K562 (cell line): ENCODE results near the gene FXN. TPM values are rescaled to one million over a fixed set of nuclear protein-coding genes. Genes with fewer than 3 reads are reported as not detected.

Experiments
- ATAC-seq: fragments of 200-7000 bp; cut with Tn5 transposase; 3 replicates; pipeline ENCODE4 v1.9.1; 2020; ENCODE audit warnings: moderate library complexity
- BruUV-seq: library from RNA; stranded (reverse); fragments of 400-500 nt; replicated peaks from 2 replicates; lab custom pipeline; 2021; lab: Mats Ljungman, UMichigan
- CTCF ChIA-PET: fragments of 300-600 bp; formaldehyde crosslinking; extraction: SDS; loops from one replicate; lab custom pipeline; 2021; ENCODE audit warnings: low intra/inter-chr PET ratio; lab: Yijun Ruan, JAX
- POLR2A ChIA-PET: fragments of 300-600, 350-650 bp; sonication (Branson Sonifier 250); formaldehyde crosslinking; extraction: SDS; loops from one replicate; lab custom pipeline; 2021; ENCODE audit warnings: antibody characterized with exemption, inconsistent platforms; lab: Yijun Ruan, JAX
- DNase-seq, 4 experiments: peaks; one replicate each; pipeline versions ENCODE4 v3.0.0 to v3.0.0-alpha.2; 2011 to 2018; ENCODE audit warnings: low spot score in 3 of 4, mixed read lengths in 3 of 4; ENCODE audit errors: extremely low read depth in 1 of 4
- FAIRE-seq: peaks from 2 replicates; lab custom pipeline; 2011; peaks lifted over from hg19 to GRCh38; lab: Jason Lieb, UNC
- H2AFZ ChIP-seq: 2 replicates; pipeline ENCODE4 v1.6.0; 2011; ENCODE audit warnings: low read depth, low read length, control low read depth, inconsistent platforms
- H3K27ac ChIP-seq: fragments of 200-600 bp; 3 replicates; pipeline ENCODE4 v1.8.0; 2011; ENCODE audit warnings: low read depth, mild to moderate bottlenecking, control low read depth, inconsistent platforms, low read length, moderate library complexity, mixed read lengths; ENCODE audit errors: extremely low read depth
- H3K27me3 ChIP-seq, 2 experiments: fragments of 300-600 bp in 1 of 2; 2 replicates in 1 of 2; 3 replicates in 1 of 2; pipeline versions ENCODE4 v1.6.0 to v1.8.0; 2011; ENCODE audit warnings: inconsistent platforms in 2 of 2, low read length in 2 of 2, mild to moderate bottlenecking in 1 of 2, mixed read lengths in 1 of 2, moderate library complexity in 1 of 2; ENCODE audit not compliant: control insufficient read depth in 2 of 2, insufficient read depth in 2 of 2
- H3K36me3 ChIP-seq: fragments of 300-600 bp; 3 replicates; pipeline ENCODE4 v1.8.0; 2011; ENCODE audit warnings: mild to moderate bottlenecking, low read length, inconsistent platforms; ENCODE audit not compliant: control insufficient read depth, insufficient read depth
- H3K4me1 ChIP-seq, 2 experiments: fragments of 200-600 bp in 1 of 2; replicated peaks in 1 of 2; 2 replicates in 1 of 2; 3 replicates in 1 of 2; pipeline versions ENCODE4 v1.5.1 to v1.8.0; 2011; ENCODE audit warnings: inconsistent platforms in 2 of 2, low read length in 2 of 2, mild to moderate bottlenecking in 1 of 2, mixed read lengths in 1 of 2, moderate library complexity in 1 of 2; ENCODE audit not compliant: control insufficient read depth in 2 of 2, insufficient read depth in 2 of 2
- H3K4me2 ChIP-seq: 2 replicates; pipeline ENCODE4 v1.6.1; 2011; ENCODE audit warnings: low read length, control low read depth, inconsistent platforms, mixed read lengths; ENCODE audit not compliant: insufficient read depth
- H3K4me3 ChIP-seq: fragments of 200-600 bp; sonication (generic), shearing (Covaris generic); 2 replicates; pipeline ENCODE4 v1.5.1; 2016; ENCODE audit warnings: control low read depth, inconsistent platforms
- H3K79me2 ChIP-seq: fragments of 200-600 bp; 3 replicates; pipeline ENCODE4 v1.8.0; 2011; ENCODE audit warnings: low read length, inconsistent platforms; ENCODE audit not compliant: control insufficient read depth, insufficient read depth
- H3K9ac ChIP-seq, 2 experiments: 2 replicates each; pipeline versions ENCODE4 v1.6.0 to v1.6.1; 2011; ENCODE audit warnings: low read depth in 2 of 2, low read length in 2 of 2, control low read depth in 1 of 2, inconsistent platforms in 1 of 2, mild to moderate bottlenecking in 1 of 2, mixed read lengths in 1 of 2; ENCODE audit not compliant: insufficient read depth in 1 of 2
- H3K9me1 ChIP-seq: one replicate; pipeline ENCODE4 v1.6.0; 2011; ENCODE audit warnings: inconsistent platforms, mild to moderate bottlenecking, low read length, moderate library complexity; ENCODE audit not compliant: control insufficient read depth, insufficient read depth
- H3K9me3 ChIP-seq: replicated peaks from 2 replicates; pipeline ENCODE4 v1.5.1; 2011; ENCODE audit warnings: low read depth, low read length, inconsistent platforms; ENCODE audit not compliant: control insufficient read depth, insufficient read depth
- H4K20me1 ChIP-seq: replicated peaks from 2 replicates; pipeline ENCODE4 v1.6.1; 2011; ENCODE audit warnings: low read length, inconsistent platforms, mixed read lengths; ENCODE audit not compliant: control insufficient read depth, insufficient read depth
- ADNP ChIP-seq: fragments of 200-800 bp; sonication (Bioruptor generic); IDR thresholded peaks from 2 replicates; pipeline ENCODE4 v1.6.1; 2016; ENCODE audit warnings: missing genetic modification characterization, missing compliant biosample characterization
- C11orf30 ChIP-seq: fragments of 450-650 bp; IDR thresholded peaks from 2 replicates; pipeline ENCODE4 v1.6.1; 2016; ENCODE audit warnings: low read depth, mild to moderate bottlenecking
- EGR1 ChIP-seq: fragments of 450-650 bp; conservative IDR thresholded peaks from 2 replicates; pipeline ENCODE4 v1.6.1; 2017; ENCODE audit warnings: mild to moderate bottlenecking
- EP400 ChIP-seq: fragments of 450-650 bp; IDR thresholded peaks from 2 replicates; pipeline ENCODE4 v1.6.1; 2017; ENCODE audit warnings: antibody characterized with exemption, mild to moderate bottlenecking, moderate library complexity
- FOXK1 ChIP-seq: sonication (generic); formaldehyde crosslinking; IDR thresholded peaks from 2 replicates; pipeline ENCODE4 v1.8.0; 2022; ENCODE audit warnings: missing genetic modification reagents, mild to moderate bottlenecking, borderline replicate concordance
- GABPB2 ChIP-seq: fragments of 250-450 bp; sonication (Bioruptor Pico); conservative IDR thresholded peaks from 2 replicates; pipeline ENCODE4 v1.5.1; 2021; ENCODE audit warnings: mild to moderate bottlenecking
- HOXB6 ChIP-seq: fragments of 250-450 bp; sonication (Bioruptor Pico); IDR thresholded peaks from 2 replicates; pipeline ENCODE4 v1.5.1; 2022; ENCODE audit warnings: mild to moderate bottlenecking, borderline replicate concordance
- MAFK ChIP-seq: IDR thresholded peaks from 2 replicates; pipeline ENCODE4 v1.6.1; 2011; ENCODE audit warnings: low read length, improper control_type of control experiment
- SIN3A ChIP-seq, 2 experiments: fragments of 150-350 bp in 1 of 2; IDR thresholded peaks; 2 replicates each; pipeline ENCODE4 v1.6.1; 2011 to 2016; ENCODE audit warnings: borderline replicate concordance in 2 of 2, low read depth in 2 of 2, low read length in 2 of 2, mild to moderate bottlenecking in 2 of 2, moderate library complexity in 2 of 2; ENCODE audit not compliant: control insufficient read depth in 1 of 2
- SIX5 ChIP-seq, 2 experiments: IDR thresholded peaks; 2 replicates each; pipeline ENCODE4 v1.6.1; 2011; ENCODE audit warnings: low read length in 2 of 2, borderline replicate concordance in 1 of 2, low read depth in 1 of 2, mild to moderate bottlenecking in 1 of 2, moderate library complexity in 1 of 2; ENCODE audit not compliant: insufficient read depth in 1 of 2
- SREBF1 ChIP-seq: fragments of 150-350 bp; IDR thresholded peaks from 2 replicates; pipeline ENCODE4 v1.6.1; 2014; ENCODE audit warnings: antibody characterized with exemption, low read depth, low read length, borderline replicate concordance
- SRSF3 ChIP-seq: fragments of 200-400 bp; formaldehyde crosslinking; IDR thresholded peaks from 2 replicates; pipeline ENCODE4 v1.6.1; 2016; ENCODE audit warnings: mild to moderate bottlenecking, low read length, moderate library complexity; ENCODE audit not compliant: insufficient read depth
- TARDBP ChIP-seq: fragments of 450-650 bp; IDR thresholded peaks from 2 replicates; pipeline ENCODE4 v1.6.1; 2016
- WHSC1 ChIP-seq: IDR thresholded peaks from one replicate; pipeline ENCODE4 v1.6.1; 2012; ENCODE audit warnings: low read length, control low read depth, inconsistent platforms
- ZFPM2 ChIP-seq: fragments of 250-450 bp; sonication (Bioruptor Pico); IDR thresholded peaks from 2 replicates; pipeline ENCODE4 v1.5.1; 2022; ENCODE audit warnings: mild to moderate bottlenecking
- WGBS: fragments of 100-300 bp; shearing (Covaris generic); methylation state at CpG from one replicate; pipeline ENCODE4 v1.1.6; 2016; ENCODE audit warnings: low coverage, mixed read lengths; ENCODE audit not compliant: insufficient coverage; ENCODE audit errors: missing lambda C conversion rate; 5-methylcytosine and 5-hydroxymethylcytosine counted together
- in situ Hi-C: fragments of 300-500 bp; cut with MboI; formaldehyde crosslinking; loops from 4 replicates; pipeline ENCODE4 v1.15.0; 2018; ENCODE audit warnings: inconsistent platforms, mixed read lengths
- intact Hi-C: fragments of 100-400 bp; cut with micrococcal nuclease; formaldehyde crosslinking; loops from 2 replicates; pipeline ENCODE4 v1.14.2; 2022
- polyA plus RNA-seq, 8 experiments: library from polyadenylated mRNA; depleted of rRNA in 4 of 8; stranded (reverse) in 5 of 8; unstranded in 3 of 8; fragments of >200 nt; fragmentation: Nextera tagmentation in 2 of 8; fragmentation: Illumina TruSeq in 1 of 8; extraction: Ambion mirVana in 2 of 8; extraction: Trizol in 1 of 8; gene quantifications; 2 replicates each; pipeline versions ENCODE4 v1.2.1 to v1.2.3, GENCODE V29; 2011 to 2014; ENCODE audit warnings: inconsistent platforms in 1 of 8, missing spikeins in 1 of 8
- total RNA-seq, 7 experiments: library from RNA; depleted of rRNA in 6 of 7; stranded (reverse); fragments of >200 nt in 6 of 7; fragmentation: Illumina TruSeq in 2 of 7; extraction: Trizol in 2 of 7; gene quantifications; 2 replicates each; pipeline versions ENCODE4 v1.2.1 to v1.2.3, GENCODE V29; 2011 to 2021; ENCODE audit warnings: low replicate concordance in 1 of 7
- TF ChIP-seq, protein P1 (sequence below), 2 experiments: IDR thresholded peaks; 2 replicates each; pipeline ENCODE4 v1.6.1; 2011; ENCODE audit warnings: borderline replicate concordance in 1 of 2, control low read depth in 1 of 2, low read depth in 1 of 2, low read length in 1 of 2, mild to moderate bottlenecking in 1 of 2, mixed read lengths in 1 of 2, moderate library complexity in 1 of 2; ENCODE audit not compliant: insufficient read depth in 1 of 2, insufficient read length in 1 of 2, poor library complexity in 1 of 2, severe bottlenecking in 1 of 2; ENCODE audit errors: extremely low read depth in 1 of 2
- TF ChIP-seq, protein P2 (sequence below): fragments of 250-450 bp; sonication (Bioruptor Pico); IDR thresholded peaks from 2 replicates; pipeline ENCODE4 v1.8.0; 2022; ENCODE audit warnings: moderate library complexity, mild to moderate bottlenecking, inconsistent platforms
- TF ChIP-seq, protein P3 (sequence below): conservative IDR thresholded peaks from 2 replicates; pipeline ENCODE4 v1.6.1; 2011; ENCODE audit warnings: low read depth, mild to moderate bottlenecking, low read length; ENCODE audit not compliant: control insufficient read depth

The FXN gene
- total and polyA plus RNA-seq, 9 of the 15 experiments (the other 6 are each of a cell fraction or from before 2014, with no cell fraction given), result 7.6 to 51.5 (median 30.3) TPM

DNA sequence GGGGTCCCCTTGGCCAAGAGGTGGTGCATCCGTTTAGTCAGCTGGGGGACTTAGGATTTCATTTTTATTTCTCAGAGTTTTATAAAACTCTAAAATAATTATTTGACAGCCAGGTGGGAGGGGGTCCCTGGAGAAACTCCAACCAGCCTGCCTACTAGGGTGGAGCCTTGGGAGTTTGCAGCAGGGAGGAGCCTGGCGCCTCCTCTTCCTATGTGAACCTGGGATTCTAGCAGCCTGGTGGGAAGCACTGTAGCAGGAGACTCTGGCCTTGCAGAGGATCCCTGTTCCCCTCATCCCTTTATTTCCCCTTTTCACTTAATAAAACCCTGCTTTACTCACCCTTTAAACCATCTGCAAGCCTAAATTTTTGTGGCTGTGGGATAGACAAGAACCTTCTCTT, 50.8 kb downstream of the FXN start:
- FAIRE-seq (no peak), DNase-seq (no peak), ATAC-seq (no peak)
- no peaks in the 10 kb centered on the region for H3K9me1 ChIP-seq
- no peaks in the 10 kb centered on the region for H3K36me3 ChIP-seq
- ChIA-PET POLR2A (interaction anchor here (0.7 kb wide), 1 partner anchor 335 kb away, joined by 3 read pairs; no protein-coding TSS in a partner anchor), CTCF (no interaction called here)
- H3K4me3 ChIP-seq, result no peak overlapping the region
- no peaks in the 10 kb centered on the region for H3K79me2 ChIP-seq
- in situ Hi-C loops (no loop called here), intact Hi-C loops (no loop called here)
- no peak overlapping the region for H2AFZ ChIP-seq
- no peaks in the 10 kb centered on the region for H3K9me3 ChIP-seq
- H3K27me3 ChIP-seq, result no peaks in the 10 kb centered on the region
- BruUV-seq, result no TSS peak
- H3K4me2 ChIP-seq, result no peak overlapping the region
- no peaks in the 10 kb centered on the region for H4K20me1 ChIP-seq
- WGBS, result 94% methylated on average over 2 of the region's 2 CpGs
- no peak overlapping the region for H3K9ac ChIP-seq
- no peaks in the 10 kb centered on the region; a peak in 1 of 5 replicates for H3K4me1 ChIP-seq
- H3K27ac ChIP-seq, result no peak overlapping the region
- TF ChIP-seq SIX5 (IDR thresholded peaks at IDR 0.05; ENCODE audit: borderline replicate concordance in 1 of 2, insufficient read depth in 1 of 2, low read depth in 1 of 2, low read length in 2 of 2) (no peak), GABPB2 (no peak), SREBF1 (no peak), FOXK1 (no peak), SRSF3 (no peak), C11orf30 (no peak), TARDBP (no peak), ADNP (tag) (no peak), EGR1 (no peak), SIN3A (IDR thresholded peaks at IDR 0.05; ENCODE audit: borderline replicate concordance in 2 of 2, control insufficient read depth in 1 of 2, low read depth in 2 of 2, low read length in 2 of 2) (no peak), EP400 (no peak), WHSC1 (no peak), ZFPM2 (no peak), HOXB6 (CRISPR knock-in tag) (no peak), MAFK (no peak)
- TF ChIP-seq, protein P1, sequence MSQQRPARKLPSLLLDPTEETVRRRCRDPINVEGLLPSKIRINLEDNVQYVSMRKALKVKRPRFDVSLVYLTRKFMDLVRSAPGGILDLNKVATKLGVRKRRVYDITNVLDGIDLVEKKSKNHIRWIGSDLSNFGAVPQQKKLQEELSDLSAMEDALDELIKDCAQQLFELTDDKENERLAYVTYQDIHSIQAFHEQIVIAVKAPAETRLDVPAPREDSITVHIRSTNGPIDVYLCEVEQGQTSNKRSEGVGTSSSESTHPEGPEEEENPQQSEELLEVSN (IDR thresholded peaks at IDR 0.05; ENCODE audit: borderline replicate concordance in 1 of 2, extremely low read depth in 1 of 2, insufficient read depth in 1 of 2, insufficient read length in 1 of 2, low read depth in 1 of 2, low read length in 1 of 2, poor library complexity in 1 of 2, severe bottlenecking in 1 of 2), result no peak
- TF ChIP-seq, protein P2, sequence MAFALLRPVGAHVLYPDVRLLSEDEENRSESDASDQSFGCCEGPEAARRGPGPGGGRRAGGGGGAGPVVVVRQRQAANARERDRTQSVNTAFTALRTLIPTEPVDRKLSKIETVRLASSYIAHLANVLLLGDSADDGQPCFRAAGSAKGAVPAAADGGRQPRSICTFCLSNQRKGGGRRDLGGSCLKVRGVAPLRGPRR (CRISPR knock-in tag), result no peak
- TF ChIP-seq, protein P3, sequence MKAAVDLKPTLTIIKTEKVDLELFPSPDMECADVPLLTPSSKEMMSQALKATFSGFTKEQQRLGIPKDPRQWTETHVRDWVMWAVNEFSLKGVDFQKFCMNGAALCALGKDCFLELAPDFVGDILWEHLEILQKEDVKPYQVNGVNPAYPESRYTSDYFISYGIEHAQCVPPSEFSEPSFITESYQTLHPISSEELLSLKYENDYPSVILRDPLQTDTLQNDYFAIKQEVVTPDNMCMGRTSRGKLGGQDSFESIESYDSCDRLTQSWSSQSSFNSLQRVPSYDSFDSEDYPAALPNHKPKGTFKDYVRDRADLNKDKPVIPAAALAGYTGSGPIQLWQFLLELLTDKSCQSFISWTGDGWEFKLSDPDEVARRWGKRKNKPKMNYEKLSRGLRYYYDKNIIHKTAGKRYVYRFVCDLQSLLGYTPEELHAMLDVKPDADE, result no peak
